Activated CD8-positive, alpha-beta T cell treated with anti-CD3 and anti-CD28 coated beads for 36 hours (primary cell): Measurements from ENCODE around the gene IFNA16. TPM values are rescaled to one million over a fixed set of nuclear protein-coding genes. Genes with fewer than 3 reads are reported as not detected.
A peak's percentile ranks its signal among the peaks of the same experiment; 100 is the strongest.
"Not testable (repeated sequence)": the region's sequence is repeated elsewhere in the genome, so short reads cannot be mapped to it uniquely, and the experiment has no call there.

Source experiments
- ATAC-seq: fragments of 200-7000 bp; cut with Tn5 transposase; one replicate; pipeline ENCODE4 v1.10.0; 2021; ENCODE audit warnings: mild to moderate bottlenecking, moderate library complexity
- CTCF ChIA-PET: fragments of 350-600 bp; sonication (Branson Sonifier 250); formaldehyde crosslinking; loops from one replicate; lab custom pipeline; 2021; ENCODE audit warnings: antibody characterized with exemption; lab: Charles Lee
- POLR2A ChIA-PET: fragments of 350-600 bp; sonication (Branson Sonifier 250); formaldehyde crosslinking; loops from one replicate; lab custom pipeline; 2021; ENCODE audit warnings: antibody characterized with exemption; lab: Charles Lee
- DNase-seq: peaks from one replicate; pipeline ENCODE4 v3.0.0-alpha.2; 2020
- H3K27ac Mint-ChIP-seq: one replicate; pipeline ENCODE4 v1.8.0; 2021; ENCODE audit warnings: mild to moderate bottlenecking, mixed read lengths
- H3K27me3 Mint-ChIP-seq: one replicate; pipeline ENCODE4 v1.8.0; 2021; ENCODE audit warnings: mixed read lengths
- H3K36me3 Mint-ChIP-seq: one replicate; pipeline ENCODE4 v1.8.0; 2021; ENCODE audit warnings: low read depth, mixed read lengths
- H3K4me1 Mint-ChIP-seq: one replicate; pipeline ENCODE4 v1.8.0; 2021; ENCODE audit warnings: low read depth, mixed read lengths
- H3K4me3 Mint-ChIP-seq: one replicate; pipeline ENCODE4 v1.8.0; 2021; ENCODE audit warnings: mild to moderate bottlenecking, moderate library complexity, mixed read lengths
- H3K9me3 Mint-ChIP-seq: one replicate; pipeline ENCODE4 v1.8.0; 2021; ENCODE audit warnings: mixed read lengths
- intact Hi-C: fragments of 100-400 bp; cut with micrococcal nuclease; formaldehyde crosslinking; loops from one replicate; pipeline ENCODE4 v1.10.0; 2022
- total RNA-seq, 2 experiments: library from RNA; stranded (reverse); gene quantifications; one replicate each; pipeline ENCODE4 v1.2.3, GENCODE V29; 2021
- TF ChIP-seq, protein P1 (sequence below): fragments of 200-600 bp; IDR thresholded peaks from one replicate; pipeline ENCODE4 v1.8.0; 2022; ENCODE audit warnings: antibody characterized with exemption, mild to moderate bottlenecking

The IFNA16 gene
- total RNA-seq, 2 experiments from 2014 or later = not detected

DNA sequence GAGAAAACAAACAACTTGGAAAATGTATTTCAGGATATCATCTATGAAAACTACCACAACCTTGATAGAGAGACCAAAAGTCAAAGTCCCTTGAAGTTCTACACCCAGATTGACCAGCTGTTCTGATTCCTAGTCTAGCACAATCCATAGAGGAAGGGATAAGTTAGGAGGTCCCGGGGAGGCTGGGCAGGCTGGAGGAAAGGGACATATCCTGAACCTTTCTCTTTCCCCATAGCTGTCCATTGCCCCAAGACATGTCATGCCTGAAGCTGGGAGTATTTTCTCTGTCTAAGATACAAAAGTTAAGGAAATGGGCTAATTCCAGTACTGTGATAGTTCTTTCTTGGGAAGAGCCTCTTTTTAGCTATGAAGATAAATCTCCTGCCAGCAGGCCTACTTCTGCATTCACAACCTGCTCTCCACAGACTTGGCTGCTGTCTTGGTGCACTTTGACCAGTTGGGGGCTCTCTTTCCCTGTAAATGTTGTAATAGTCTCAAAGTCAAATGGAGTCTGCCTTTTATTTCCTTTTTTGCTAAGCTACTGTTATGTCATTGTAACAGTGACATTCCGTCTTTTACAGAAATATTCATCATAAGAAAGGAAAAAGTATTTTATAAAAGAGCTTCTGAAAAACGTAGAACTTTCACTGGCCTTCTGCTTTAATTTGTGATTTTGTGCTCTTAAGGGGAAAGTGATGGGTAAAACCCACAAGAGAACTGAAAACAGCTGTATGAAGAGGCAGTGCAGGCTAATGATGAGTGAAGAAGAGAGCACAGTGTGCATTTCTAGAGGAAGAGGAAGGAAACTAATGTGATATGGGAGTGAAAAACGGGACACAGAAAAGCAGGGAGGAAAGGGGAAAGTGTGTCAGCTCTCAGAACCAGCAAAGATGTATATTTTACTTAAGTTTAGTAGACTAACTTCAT lies 34.0 kb downstream of the IFNA16 start:
- H3K4me1 Mint-ChIP-seq, H3K4me3 Mint-ChIP-seq, POLR2A ChIA-PET, H3K36me3 Mint-ChIP-seq, intact Hi-C loops, H3K9me3 Mint-ChIP-seq, H3K27ac Mint-ChIP-seq, H3K27me3 Mint-ChIP-seq: not testable (repeated sequence)
- DNase-seq = peak; percentile 48
- peak; percentile 91 for ATAC-seq
- CTCF ChIA-PET = interaction anchor here (0.6 to 3.0 kb wide), 42 partner anchors 9 to 855 kb away, joined by 3 to 38 read pairs (median 4); no protein-coding TSS in a partner anchor
- TF ChIP-seq, protein P1, sequence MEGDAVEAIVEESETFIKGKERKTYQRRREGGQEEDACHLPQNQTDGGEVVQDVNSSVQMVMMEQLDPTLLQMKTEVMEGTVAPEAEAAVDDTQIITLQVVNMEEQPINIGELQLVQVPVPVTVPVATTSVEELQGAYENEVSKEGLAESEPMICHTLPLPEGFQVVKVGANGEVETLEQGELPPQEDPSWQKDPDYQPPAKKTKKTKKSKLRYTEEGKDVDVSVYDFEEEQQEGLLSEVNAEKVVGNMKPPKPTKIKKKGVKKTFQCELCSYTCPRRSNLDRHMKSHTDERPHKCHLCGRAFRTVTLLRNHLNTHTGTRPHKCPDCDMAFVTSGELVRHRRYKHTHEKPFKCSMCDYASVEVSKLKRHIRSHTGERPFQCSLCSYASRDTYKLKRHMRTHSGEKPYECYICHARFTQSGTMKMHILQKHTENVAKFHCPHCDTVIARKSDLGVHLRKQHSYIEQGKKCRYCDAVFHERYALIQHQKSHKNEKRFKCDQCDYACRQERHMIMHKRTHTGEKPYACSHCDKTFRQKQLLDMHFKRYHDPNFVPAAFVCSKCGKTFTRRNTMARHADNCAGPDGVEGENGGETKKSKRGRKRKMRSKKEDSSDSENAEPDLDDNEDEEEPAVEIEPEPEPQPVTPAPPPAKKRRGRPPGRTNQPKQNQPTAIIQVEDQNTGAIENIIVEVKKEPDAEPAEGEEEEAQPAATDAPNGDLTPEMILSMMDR = peak; percentile 69

DNA sequence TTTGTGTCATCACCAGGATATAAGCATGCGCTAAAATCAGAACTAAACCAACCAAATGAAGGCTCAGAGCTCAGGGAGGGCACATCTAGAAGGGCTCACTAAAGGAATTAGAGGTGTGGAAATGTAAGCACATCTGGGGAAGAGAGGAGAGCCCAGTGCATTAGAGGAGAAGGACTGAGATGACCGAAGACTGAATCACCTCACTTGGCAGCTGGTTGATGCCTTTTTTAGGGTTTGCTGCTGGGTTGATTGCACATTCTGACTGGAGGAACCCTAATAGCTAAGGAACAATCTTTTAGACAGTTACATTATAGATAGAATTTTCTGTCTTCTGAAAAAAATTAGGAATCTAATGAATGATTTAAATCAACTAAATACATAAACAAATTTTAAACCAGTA lies 42.4 kb downstream of the IFNA16 start:
- CTCF ChIA-PET = interaction anchor here (1.5 kb wide), 2 partner anchors 8 to 20 kb away, joined by 5 to 9 read pairs; no protein-coding TSS in a partner anchor
- TF ChIP-seq, protein P1 = no peak
- peaks cover 3% of the 10 kb centered on the region for H3K27me3 Mint-ChIP-seq
- no peaks in the 10 kb centered on the region for H3K36me3 Mint-ChIP-seq
- no peak overlapping the region for H3K27ac Mint-ChIP-seq
- H3K4me3 Mint-ChIP-seq = no peak overlapping the region
- H3K4me1 Mint-ChIP-seq = no peaks in the 10 kb centered on the region
- ATAC-seq = no peak
- no peak for DNase-seq
- intact Hi-C loops = no loop called here
- POLR2A ChIA-PET = no interaction called here
- H3K9me3 Mint-ChIP-seq = no peaks in the 10 kb centered on the region

DNA sequence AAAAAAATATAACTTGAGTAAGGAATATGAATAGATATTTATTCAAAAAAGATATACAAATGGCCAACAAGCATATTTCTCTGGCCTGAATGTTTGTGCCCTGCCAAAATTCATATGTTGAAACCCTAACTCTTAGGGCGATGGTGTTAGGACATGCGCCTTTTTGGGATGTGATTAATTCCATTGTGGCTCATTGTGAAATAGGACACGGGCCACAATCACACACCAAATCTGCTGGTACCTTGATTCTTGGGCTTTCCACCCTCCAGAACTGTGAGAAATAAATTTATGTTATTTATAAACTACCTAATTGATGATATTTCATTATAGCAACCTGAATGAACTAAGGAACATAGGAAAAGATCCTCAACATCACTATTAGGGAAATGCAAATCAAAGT lies 45.0 kb downstream of the IFNA16 start:
- H3K4me1 Mint-ChIP-seq = no peaks in the 10 kb centered on the region
- H3K36me3 Mint-ChIP-seq = no peaks in the 10 kb centered on the region
- ChIA-PET POLR2A (no interaction called here), CTCF (no interaction called here)
- no peak for DNase-seq
- no peak overlapping the region for H3K4me3 Mint-ChIP-seq
- peaks cover under 1% of the 10 kb centered on the region for H3K27me3 Mint-ChIP-seq
- H3K27ac Mint-ChIP-seq = no peak overlapping the region
- TF ChIP-seq, protein P1 = no peak
- ATAC-seq = no peak
- no peaks in the 10 kb centered on the region for H3K9me3 Mint-ChIP-seq
- intact Hi-C loops = no loop called here

DNA sequence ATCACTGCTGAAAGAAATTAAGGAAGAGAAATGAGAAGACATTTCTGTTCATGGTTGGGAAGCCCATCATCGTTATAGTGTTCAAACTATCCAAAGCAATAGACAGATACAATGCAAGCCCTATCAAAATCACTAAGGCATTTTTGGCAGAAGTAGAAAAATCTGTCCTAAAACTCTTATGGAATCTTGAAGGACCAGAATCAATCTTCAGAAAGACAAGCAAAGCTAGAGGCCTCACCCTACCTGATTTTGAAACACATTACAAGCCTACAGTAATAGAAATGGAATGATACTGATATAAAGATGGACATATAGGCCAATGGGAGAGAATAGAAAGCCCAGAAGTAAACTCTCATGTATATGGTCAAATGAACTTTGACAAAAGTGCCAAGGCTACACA lies 45.8 kb downstream of the IFNA16 start:
- TF ChIP-seq, protein P1 = no peak
- H3K4me3 Mint-ChIP-seq = no peak overlapping the region
- ChIA-PET POLR2A (no interaction called here), CTCF (no interaction called here)
- no peaks in the 10 kb centered on the region for H3K9me3 Mint-ChIP-seq
- no peak overlapping the region for H3K27ac Mint-ChIP-seq
- DNase-seq = no peak
- intact Hi-C loops = no loop called here
- H3K36me3 Mint-ChIP-seq = no peaks in the 10 kb centered on the region
- no peaks in the 10 kb centered on the region for H3K27me3 Mint-ChIP-seq
- no peaks in the 10 kb centered on the region for H3K4me1 Mint-ChIP-seq
- ATAC-seq = no peak

DNA sequence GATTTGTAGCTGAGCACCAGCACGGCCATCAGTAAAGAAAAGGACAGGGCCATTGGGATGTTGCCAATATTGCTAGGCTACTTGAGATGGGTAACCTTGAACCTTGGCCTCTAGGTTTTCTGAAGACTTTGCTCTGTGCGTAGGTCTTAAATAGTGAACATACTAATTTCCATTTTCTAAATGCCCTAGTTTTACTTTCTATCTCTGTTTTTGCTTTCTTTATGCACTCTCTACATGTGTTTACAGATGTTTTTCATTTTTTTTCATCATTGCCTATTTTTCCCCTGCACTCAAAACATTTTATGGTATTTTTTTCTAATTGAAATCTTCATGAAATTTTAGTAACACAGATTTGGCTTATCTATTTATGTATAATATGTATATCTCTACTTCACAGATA lies 50.6 kb downstream of the IFNA16 start, which contains the start of gene IFNA21:
TSS of gene IFNA21 (minus strand) at position 101 of the 400 bp plus-strand sequence. CDS start at position 53, 48 bp downstream.
- POLR2A ChIA-PET, H3K4me3 Mint-ChIP-seq, H3K27ac Mint-ChIP-seq, H3K36me3 Mint-ChIP-seq, H3K9me3 Mint-ChIP-seq, ATAC-seq, intact Hi-C loops, H3K27me3 Mint-ChIP-seq, DNase-seq: not testable (repeated sequence)
- CTCF ChIA-PET = interaction anchor here (1.1 to 2.0 kb wide), 2 partner anchors 16 to 29 kb away, joined by 4 to 6 read pairs; no protein-coding TSS in a partner anchor
- H3K4me1 Mint-ChIP-seq = peaks cover 10% of the 10 kb centered on the region

Other genes starting within 250 kb of the IFNA16 start
- gene HACD4, start 185.7 kb downstream of the IFNA16 start, total RNA-seq = 1 to 10 TPM; 4.0 to 4.1 TPM
- 1 to 10 TPM in 1 of 2 experiments, under 1 TPM in 1; 0.87 to 1.1 TPM for gene IFNB1, start 139.4 kb downstream of the IFNA16 start, total RNA-seq
- gene IFNW1, start 75.5 kb downstream of the IFNA16 start, total RNA-seq = not detected
- gene IFNA21, start 50.7 kb downstream of the IFNA16 start, total RNA-seq = not detected
- not detected for gene IFNA4, start 29.7 kb downstream of the IFNA16 start, total RNA-seq
- not detected for gene IFNA7, start 15.1 kb downstream of the IFNA16 start, total RNA-seq
- not detected for gene IFNA10, start 10.2 kb downstream of the IFNA16 start, total RNA-seq
- not detected for gene IFNA17, start 10.9 kb upstream of the IFNA16 start, total RNA-seq
- not detected for gene IFNA14, start 22.7 kb upstream of the IFNA16 start, total RNA-seq
- not detected for gene IFNA5, start 88.0 kb upstream of the IFNA16 start, total RNA-seq
- gene KLHL9, start 118.1 kb upstream of the IFNA16 start, total RNA-seq = 10 to 100 TPM; 15.6 to 15.8 TPM
- not detected for gene IFNA6, start 133.6 kb upstream of the IFNA16 start, total RNA-seq
- not detected for gene IFNA13, start 150.7 kb upstream of the IFNA16 start, total RNA-seq
- gene IFNA2, start 168.1 kb upstream of the IFNA16 start, total RNA-seq = not detected
- not detected for gene IFNA8, start 191.8 kb upstream of the IFNA16 start, total RNA-seq
- gene IFNA1, start 223.1 kb upstream of the IFNA16 start, total RNA-seq = not detected